H1 (cell line): ENCODE data around the gene BSCL2. TPM values are rescaled to one million over a fixed set of nuclear protein-coding genes. Genes with fewer than 3 reads are reported as not detected.

ENCODE experiments used
- CTCF ChIA-PET: fragments of 300-600 bp; sonication (Branson Sonifier 250); formaldehyde crosslinking; loops from one replicate; lab custom pipeline; 2021; ENCODE audit not compliant: partially characterized antibody; lab: Charles Lee
- POLR2A ChIA-PET: fragments of 300-600 bp; sonication (Branson Sonifier 250); formaldehyde crosslinking; loops from one replicate; lab custom pipeline; 2021; ENCODE audit warnings: inconsistent platforms; ENCODE audit not compliant: partially characterized antibody; lab: Charles Lee
- DNase-seq, 2 experiments: peaks; one replicate each; pipeline versions ENCODE4 v3.0.0 to v3.0.0-alpha.2; 2010 to 2022; ENCODE audit warnings: low spot score in 2 of 2, low read depth in 1 of 2, mixed read lengths in 1 of 2
- FAIRE-seq: peaks from 2 replicates; lab custom pipeline; 2011; peaks lifted over from hg19 to GRCh38; lab: Jason Lieb, UNC
- H2AFZ ChIP-seq: 2 replicates; pipeline ENCODE4 v1.8.1; 2012; ENCODE audit warnings: low read length, inconsistent platforms
- H2AK5ac ChIP-seq: 2 replicates; pipeline ENCODE4 v1.6.1; 2013; ENCODE audit warnings: low read depth, low read length
- H2BK120ac ChIP-seq: replicated peaks from 2 replicates; pipeline ENCODE3; 2013; ENCODE audit warnings: low read depth, low read length, inconsistent platforms
- H2BK12ac ChIP-seq: 2 replicates; pipeline ENCODE4 v1.6.1; 2013; ENCODE audit warnings: low read depth, low read length
- H2BK15ac ChIP-seq: 2 replicates; pipeline ENCODE4 v1.6.1; 2013; ENCODE audit warnings: low read length
- H2BK20ac ChIP-seq: 2 replicates; pipeline ENCODE4 v1.6.1; 2013; ENCODE audit warnings: low read length
- H2BK5ac ChIP-seq: 2 replicates; pipeline ENCODE4 v1.6.1; 2013; ENCODE audit warnings: low read depth, low read length
- H3K14ac ChIP-seq: 2 replicates; pipeline ENCODE4 v1.6.1; 2013; ENCODE audit warnings: inconsistent platforms; ENCODE audit not compliant: insufficient read length
- H3K18ac ChIP-seq: 2 replicates; pipeline ENCODE4 v1.6.1; 2013; ENCODE audit warnings: low read length; ENCODE audit errors: extremely low read depth
- H3K23ac ChIP-seq: 2 replicates; pipeline ENCODE4 v1.6.1; 2013; ENCODE audit warnings: inconsistent platforms; ENCODE audit not compliant: insufficient read length
- H3K23me2 ChIP-seq: 2 replicates; pipeline ENCODE4 v1.6.1; 2013; ENCODE audit warnings: low read depth, low read length
- H3K27ac ChIP-seq: 2 replicates; pipeline ENCODE4 v1.6.1; 2011; ENCODE audit warnings: low read depth, low read length, inconsistent platforms
- H3K27me3 ChIP-seq, 4 experiments: replicated peaks in 1 of 4; 1 replicate in 1 of 4; 2 replicates in 3 of 4; pipeline versions ENCODE4 v1.6.1 to v1.8.1; 2011 to 2013; ENCODE audit warnings: low read length in 3 of 4, mild to moderate bottlenecking in 3 of 4, inconsistent platforms in 2 of 4, mixed read lengths in 2 of 4, moderate library complexity in 1 of 4; ENCODE audit not compliant: control insufficient read depth in 3 of 4, insufficient read depth in 3 of 4; ENCODE audit errors: extremely low read depth in 1 of 4
- H3K36me3 ChIP-seq, 4 experiments: 2 replicates each; pipeline versions ENCODE4 v1.6.1 to v1.8.1; 2011 to 2013; ENCODE audit warnings: mild to moderate bottlenecking in 4 of 4, low read length in 3 of 4, moderate library complexity in 2 of 4, control low read depth in 1 of 4, inconsistent platforms in 1 of 4; ENCODE audit not compliant: insufficient read depth in 4 of 4, control insufficient read depth in 2 of 4
- H3K4ac ChIP-seq: replicated peaks from 2 replicates; pipeline ENCODE3; 2013; ENCODE audit warnings: low read length, low read depth, mixed read lengths, inconsistent platforms; ENCODE audit not compliant: insufficient read length
- H3K4me1 ChIP-seq, 4 experiments: replicated peaks in 1 of 4; 1 replicate in 1 of 4; 2 replicates in 3 of 4; pipeline versions ENCODE4 v1.6.1 to v1.8.1; 2011 to 2013; ENCODE audit warnings: low read length in 3 of 4, inconsistent platforms in 2 of 4, mixed read lengths in 1 of 4; ENCODE audit not compliant: insufficient read depth in 4 of 4, control insufficient read depth in 3 of 4
- H3K4me2 ChIP-seq, 2 experiments: 2 replicates each; pipeline versions ENCODE4 v1.6.1 to v1.8.1; 2011 to 2013; ENCODE audit warnings: low read depth in 2 of 2, low read length in 2 of 2, control low read depth in 1 of 2, inconsistent platforms in 1 of 2, mild to moderate bottlenecking in 1 of 2; ENCODE audit not compliant: insufficient read depth in 1 of 2
- H3K4me3 ChIP-seq, 4 experiments: fragments of 200-600, 300-600 bp in 1 of 4; sonication (generic), shearing (Covaris generic), sonication (Bioruptor Twin) in 1 of 4; 2 replicates each; pipeline versions ENCODE4 v1.5.1 to v1.8.1; 2011 to 2016; ENCODE audit warnings: low read length in 4 of 4, low read depth in 3 of 4, control low read depth in 2 of 4, inconsistent platforms in 2 of 4, mild to moderate bottlenecking in 2 of 4, mixed read lengths in 1 of 4, moderate library complexity in 1 of 4; ENCODE audit not compliant: insufficient read depth in 2 of 4; ENCODE audit errors: extremely low read depth in 1 of 4
- H3K56ac ChIP-seq: replicated peaks from 2 replicates; pipeline ENCODE3; 2013; ENCODE audit warnings: low read depth, mild to moderate bottlenecking, mixed read lengths, low read length, inconsistent platforms; ENCODE audit not compliant: insufficient read length
- H3K79me1 ChIP-seq: 2 replicates; pipeline ENCODE4 v1.6.1; 2013; ENCODE audit warnings: low read depth, low read length, control low read depth
- H3K79me2 ChIP-seq, 2 experiments: 2 replicates each; pipeline versions ENCODE4 v1.6.1 to v1.8.1; 2012 to 2013; ENCODE audit warnings: low read length in 2 of 2, mild to moderate bottlenecking in 2 of 2, inconsistent platforms in 1 of 2; ENCODE audit not compliant: insufficient read depth in 2 of 2, control insufficient read depth in 1 of 2
- H3K9ac ChIP-seq, 4 experiments: replicated peaks in 1 of 4; 1 replicate in 1 of 4; 2 replicates in 3 of 4; pipeline versions ENCODE4 v1.6.1 to v1.8.1; 2011 to 2013; ENCODE audit warnings: low read depth in 3 of 4, low read length in 3 of 4, control low read depth in 2 of 4, mild to moderate bottlenecking in 2 of 4, moderate library complexity in 2 of 4, inconsistent platforms in 1 of 4; ENCODE audit errors: extremely low read depth in 1 of 4
- H3K9me3 ChIP-seq, 2 experiments: 2 replicates each; pipeline versions ENCODE4 v1.6.1 to v1.8.1; 2012 to 2013; ENCODE audit warnings: mild to moderate bottlenecking in 2 of 2, moderate library complexity in 2 of 2, control low read depth in 1 of 2, inconsistent platforms in 1 of 2, low read depth in 1 of 2, low read length in 1 of 2, mixed read lengths in 1 of 2; ENCODE audit not compliant: insufficient read depth in 2 of 2
- H4K20me1 ChIP-seq, 2 experiments: replicated peaks in 1 of 2; 2 replicates each; pipeline versions ENCODE3 to v1.8.1; 2011 to 2013; ENCODE audit warnings: inconsistent platforms in 2 of 2, low read length in 2 of 2, mild to moderate bottlenecking in 1 of 2; ENCODE audit not compliant: insufficient read depth in 2 of 2, control insufficient read depth in 1 of 2
- H4K5ac ChIP-seq: 2 replicates; pipeline ENCODE4 v1.6.1; 2013; ENCODE audit warnings: low read length, low read depth, mixed read lengths, inconsistent platforms; ENCODE audit not compliant: insufficient read length
- H4K8ac ChIP-seq: 2 replicates; pipeline ENCODE4 v1.8.0; 2013; ENCODE audit warnings: mild to moderate bottlenecking, moderate library complexity, low read length, inconsistent platforms; ENCODE audit not compliant: insufficient read depth; ENCODE audit errors: extremely low read depth
- H4K91ac ChIP-seq: replicated peaks from 2 replicates; pipeline ENCODE3; 2013; ENCODE audit warnings: low read length, mixed read lengths, inconsistent platforms; ENCODE audit not compliant: insufficient read length
- EZH2 ChIP-seq: fragments of 200-600 bp; sonication (generic); IDR thresholded peaks from 2 replicates; pipeline ENCODE4 v1.7.1; 2012; ENCODE audit warnings: low read depth, mild to moderate bottlenecking, moderate library complexity, low read length, inconsistent platforms; ENCODE audit not compliant: severe bottlenecking
- GABPA ChIP-seq: IDR thresholded peaks from 2 replicates; pipeline ENCODE4 v1.6.1; 2011; ENCODE audit warnings: mild to moderate bottlenecking, low read length, moderate library complexity, borderline replicate concordance; ENCODE audit not compliant: insufficient read depth
- MAFK ChIP-seq: IDR thresholded peaks from 2 replicates; pipeline ENCODE4 v1.6.1; 2012; ENCODE audit warnings: low read depth, mild to moderate bottlenecking, improper control_type of control experiment, low read length
- PHF8 ChIP-seq: fragments of 200-600 bp; sonication (generic); conservative IDR thresholded peaks from 2 replicates; pipeline ENCODE4 v1.7.1; 2012; ENCODE audit warnings: low read depth, mild to moderate bottlenecking, inconsistent platforms, low read length, moderate library complexity
- POLR2AphosphoS5 ChIP-seq: IDR thresholded peaks from 2 replicates; pipeline ENCODE4 v1.6.1; 2011; ENCODE audit warnings: low read depth, low read length
- RFX5 ChIP-seq: IDR thresholded peaks from 2 replicates; pipeline ENCODE4 v1.6.1; 2011; ENCODE audit warnings: low read depth, low read length, improper control_type of control experiment, borderline replicate concordance
- SIX5 ChIP-seq: IDR thresholded peaks from 2 replicates; pipeline ENCODE4 v1.6.1; 2011; ENCODE audit warnings: mild to moderate bottlenecking, low read depth, low read length
- SP2 ChIP-seq: IDR thresholded peaks from 2 replicates; pipeline ENCODE4 v1.6.1; 2012; ENCODE audit warnings: mild to moderate bottlenecking, low read length, inconsistent platforms
- SUZ12 ChIP-seq: fragments of 200-600 bp; sonication (generic); IDR thresholded peaks from 2 replicates; pipeline ENCODE4 v1.6.1; 2012; ENCODE audit warnings: mild to moderate bottlenecking, inconsistent platforms, low read length, moderate library complexity, mixed read lengths
- YY1 ChIP-seq: IDR thresholded peaks from 2 replicates; pipeline ENCODE4 v1.6.1; 2011; ENCODE audit warnings: low read depth, mild to moderate bottlenecking, low read length
- WGBS, 2 experiments: shearing (Covaris generic) in 1 of 2; methylation state at CpG; one replicate each; pipeline versions ENCODE4 v1.1.6 to v1.1.7; 2013 to 2015; ENCODE audit warnings: low lambda C conversion rate in 2 of 2, mixed read lengths in 2 of 2, inconsistent platforms in 1 of 2, low coverage in 1 of 2, missing lambda C conversion rate in 1 of 2; ENCODE audit not compliant: insufficient replicate concordance in 2 of 2, insufficient coverage in 1 of 2, insufficient read length in 1 of 2; ENCODE audit errors: extremely low coverage in 1 of 2, missing lambda C conversion rate in 1 of 2; 5-methylcytosine and 5-hydroxymethylcytosine counted together
- polyA plus RNA-seq, 7 experiments: library from polyadenylated mRNA; depleted of rRNA in 3 of 7; stranded (reverse) in 5 of 7; unstranded in 2 of 7; fragments of >200 nt in 5 of 7; fragments of 200-250 nt in 2 of 7; gene quantifications; 1 replicate in 5 of 7; 2 replicates in 1 of 7; 4 replicates in 1 of 7; pipeline versions ENCODE4 v1.2.1 to v1.2.3, GENCODE V29; 2011 to 2013; ENCODE audit warnings: missing spikeins in 2 of 7, mixed read lengths in 2 of 7
- total RNA-seq: library from RNA; stranded (reverse); fragmentation: NEBNext Ultra II Directional; extraction: Animal tissue kit (Norgen Biotek cat#: 25700); gene quantifications from 2 replicates; pipeline ENCODE4 v1.2.1, GENCODE V29; 2021
- TF ChIP-seq, protein P1 (sequence below), 3 experiments: IDR thresholded peaks; 1 replicate in 2 of 3; 2 replicates in 1 of 3; pipeline versions ENCODE4 v1.5.1 to v1.6.1; 2011; ENCODE audit warnings: low read length in 3 of 3, mild to moderate bottlenecking in 3 of 3, inconsistent platforms in 2 of 3, low read depth in 1 of 3, moderate library complexity in 1 of 3; ENCODE audit not compliant: insufficient read depth in 1 of 3; ENCODE audit errors: control extremely low read depth in 1 of 3

BSCL2 gene
- total and polyA plus RNA-seq, 2 of the 8 experiments (the other 6 are each of a cell fraction or from before 2014, with no cell fraction given): 59.5 to 264 TPM

DNA sequence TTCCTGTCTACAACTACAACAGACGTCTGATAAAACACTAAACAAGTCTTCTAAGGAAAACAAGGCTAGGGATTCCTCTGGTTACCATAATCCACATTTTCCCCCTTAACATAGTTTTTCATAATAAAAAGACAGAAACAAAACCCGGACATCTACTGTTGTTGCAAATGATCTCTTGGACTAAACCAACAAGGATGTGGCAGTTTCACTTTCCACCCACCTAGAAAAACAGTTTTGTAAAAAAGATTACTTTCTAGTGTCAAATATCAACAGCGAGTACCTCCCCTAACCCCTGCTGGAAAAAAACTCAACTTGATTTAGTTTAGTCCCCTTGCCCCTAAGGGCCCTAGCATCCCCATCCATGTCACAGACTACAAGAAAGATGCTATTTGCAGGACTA is 5.6 kb upstream of the BSCL2 start:
- no peaks in the 10 kb centered on the region; a peak in 1 of 7 replicates for H3K27me3 ChIP-seq
- no peak for FAIRE-seq
- H4K8ac ChIP-seq: no peak overlapping the region
- no peak overlapping the region for H2BK120ac ChIP-seq
- peaks cover 26 to 72% (median 50%) of the 10 kb centered on the region in 4 experiments for H3K36me3 ChIP-seq
- peaks cover 0 to 3% of the 10 kb centered on the region in 2 experiments for H4K20me1 ChIP-seq
- H3K23me2 ChIP-seq: peaks cover 8% of the 10 kb centered on the region
- no peak overlapping the region for H2BK15ac ChIP-seq
- no peak overlapping the region for H3K18ac ChIP-seq
- no peak overlapping the region for H4K91ac ChIP-seq
- H3K9me3 ChIP-seq: no peaks in the 10 kb centered on the region
- no peak overlapping the region for H3K9ac ChIP-seq
- CTCF ChIA-PET: interaction anchor here (0.8 to 4.0 kb wide), 3 partner anchors 11 to 73 kb away, joined by 3 to 26 read pairs (median 3); partner anchors contain the start of gene TAF6L
- H2BK20ac ChIP-seq: no peak overlapping the region
- H3K27ac ChIP-seq: no peak overlapping the region
- peaks cover 3 to 32% (median 14%) of the 10 kb centered on the region in 4 experiments for H3K4me1 ChIP-seq
- H3K23ac ChIP-seq: no peak overlapping the region
- H3K56ac ChIP-seq: no peak overlapping the region
- peaks cover 0 to 11% of the 10 kb centered on the region in 2 experiments; a peak in 2 of 4 replicates for H3K79me2 ChIP-seq
- H3K14ac ChIP-seq: no peak overlapping the region
- no peak overlapping the region for H3K4ac ChIP-seq
- no peak overlapping the region for H3K4me3 ChIP-seq
- POLR2A ChIA-PET: interaction anchor here (0.9 to 61.4 kb wide), 6 partner anchors 10 to 177 kb away, joined by 3 to 2041 read pairs (median 4); partner anchors contain the start of genes C11orf98, CSKMT, GANAB and HNRNPUL2
- 89% methylated on average over 3 of the region's 3 CpGs; no CpG with 5 or more reads in 1 of the 2 experiments for WGBS, 2 experiments
- no peak overlapping the region for H2AFZ ChIP-seq
- H3K4me2 ChIP-seq: no peak overlapping the region
- no peak overlapping the region for H2BK12ac ChIP-seq
- no peak overlapping the region for H2BK5ac ChIP-seq
- H4K5ac ChIP-seq: no peak overlapping the region
- no peak overlapping the region for H2AK5ac ChIP-seq
- no peak for DNase-seq
- no peaks in the 10 kb centered on the region; the same call in 1 of the 2 replicates for H3K79me1 ChIP-seq
- TF ChIP-seq SUZ12: no peak
- TF ChIP-seq PHF8: no peak
- TF ChIP-seq, protein P1, sequence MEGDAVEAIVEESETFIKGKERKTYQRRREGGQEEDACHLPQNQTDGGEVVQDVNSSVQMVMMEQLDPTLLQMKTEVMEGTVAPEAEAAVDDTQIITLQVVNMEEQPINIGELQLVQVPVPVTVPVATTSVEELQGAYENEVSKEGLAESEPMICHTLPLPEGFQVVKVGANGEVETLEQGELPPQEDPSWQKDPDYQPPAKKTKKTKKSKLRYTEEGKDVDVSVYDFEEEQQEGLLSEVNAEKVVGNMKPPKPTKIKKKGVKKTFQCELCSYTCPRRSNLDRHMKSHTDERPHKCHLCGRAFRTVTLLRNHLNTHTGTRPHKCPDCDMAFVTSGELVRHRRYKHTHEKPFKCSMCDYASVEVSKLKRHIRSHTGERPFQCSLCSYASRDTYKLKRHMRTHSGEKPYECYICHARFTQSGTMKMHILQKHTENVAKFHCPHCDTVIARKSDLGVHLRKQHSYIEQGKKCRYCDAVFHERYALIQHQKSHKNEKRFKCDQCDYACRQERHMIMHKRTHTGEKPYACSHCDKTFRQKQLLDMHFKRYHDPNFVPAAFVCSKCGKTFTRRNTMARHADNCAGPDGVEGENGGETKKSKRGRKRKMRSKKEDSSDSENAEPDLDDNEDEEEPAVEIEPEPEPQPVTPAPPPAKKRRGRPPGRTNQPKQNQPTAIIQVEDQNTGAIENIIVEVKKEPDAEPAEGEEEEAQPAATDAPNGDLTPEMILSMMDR (IDR thresholded peaks at IDR 0.05; ENCODE audit: control extremely low read depth in 1 of 3, insufficient read depth in 1 of 3, low read depth in 1 of 3, low read length in 3 of 3): no peak
- TF ChIP-seq GABPA: no peak
- TF ChIP-seq YY1: no peak
- no peak for TF ChIP-seq POLR2AphosphoS5
- TF ChIP-seq SIX5: no peak
- TF ChIP-seq EZH2: no peak
- TF ChIP-seq SP2: no peak
- TF ChIP-seq MAFK: no peak
- no peak for TF ChIP-seq RFX5
